ENCODE results near the gene ATM. TPM values are rescaled to one million over a fixed set of nuclear protein-coding genes. Genes with fewer than 3 reads are reported as not detected.
"Not testable (repeated sequence)": the region's sequence is repeated elsewhere in the genome, so short reads cannot be mapped to it uniquely, and the experiment has no call there.

ATM gene
- total RNA-seq, 3 donors from 2014 or later: 21.0 to 26.8 (median 23.5) TPM

DNA sequence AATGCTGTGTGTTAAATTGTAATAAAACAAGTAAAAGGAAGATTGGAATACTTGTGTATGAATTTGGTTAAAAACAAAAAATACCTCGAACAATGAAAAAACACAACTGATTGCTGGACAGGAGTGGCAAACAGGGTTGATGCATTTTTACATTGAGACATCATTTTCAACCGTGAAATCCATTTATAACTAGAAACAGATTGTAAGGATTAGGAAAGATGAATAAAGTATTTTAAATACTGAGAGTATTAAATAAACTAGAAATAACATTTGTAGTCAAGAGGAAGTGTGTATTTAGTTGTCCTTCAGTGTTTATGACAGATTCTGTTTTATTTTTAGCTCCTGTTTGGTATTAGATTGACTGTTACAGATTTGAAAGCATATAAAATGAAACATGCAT, 5.4 kb downstream of the ATM start:
- Mint-ChIP-seq H3K36me3 (ENCODE audit: insufficient read depth) (peaks cover 23% of the 10 kb centered on the region), H3K4me3 (peak overlapping the region; percentile 60), H3K4me1 (ENCODE audit: low read depth) (peaks cover 68% of the 10 kb centered on the region), H3K9me3 (no peaks in the 10 kb centered on the region), H3K27me3 (ENCODE audit: low read depth) (no peaks in the 10 kb centered on the region)
- ATAC-seq (no peak), DNase-seq (no peak)

DNA sequence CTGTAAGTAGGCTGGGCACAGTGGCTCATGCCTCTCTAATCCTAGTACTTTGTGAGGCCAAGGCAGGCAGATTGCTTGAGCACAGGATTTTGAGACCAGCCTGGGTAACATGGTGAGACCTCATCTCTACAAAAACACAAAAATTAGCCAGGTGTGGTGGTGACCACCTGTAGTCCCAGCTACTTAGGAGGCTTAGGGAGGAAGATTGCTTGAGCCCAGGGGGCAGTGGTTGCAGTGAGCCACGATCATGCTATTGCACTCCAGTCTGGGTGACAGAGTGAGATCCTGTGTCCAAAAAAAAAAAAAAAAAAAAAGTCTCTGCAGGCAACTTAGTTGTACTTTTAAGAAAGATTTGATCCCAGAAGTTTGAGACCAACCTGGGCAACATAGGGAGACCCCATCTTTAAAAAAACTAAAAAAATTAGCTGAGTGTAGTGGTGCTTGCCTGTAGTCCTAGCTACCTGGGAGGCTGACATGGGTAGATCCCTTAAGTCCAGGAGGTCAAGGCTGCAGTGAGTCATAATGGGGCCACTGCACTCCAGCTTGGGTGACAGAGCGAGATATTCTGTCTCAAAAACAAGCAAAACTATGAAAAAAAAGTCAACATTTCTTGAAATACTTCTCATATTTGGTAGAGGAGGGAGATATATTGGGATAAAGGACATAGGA, 10.5 kb downstream of the ATM start:
- Mint-ChIP-seq H3K4me1 (ENCODE audit: low read depth) (peaks cover 78% of the 10 kb centered on the region), H3K9me3 (no peaks in the 10 kb centered on the region), H3K27me3 (ENCODE audit: low read depth) (no peaks in the 10 kb centered on the region), H3K36me3 (ENCODE audit: insufficient read depth) (peaks cover 32% of the 10 kb centered on the region), H3K4me3 (no peak overlapping the region)
- no peak for DNase-seq
- no peak for ATAC-seq

DNA sequence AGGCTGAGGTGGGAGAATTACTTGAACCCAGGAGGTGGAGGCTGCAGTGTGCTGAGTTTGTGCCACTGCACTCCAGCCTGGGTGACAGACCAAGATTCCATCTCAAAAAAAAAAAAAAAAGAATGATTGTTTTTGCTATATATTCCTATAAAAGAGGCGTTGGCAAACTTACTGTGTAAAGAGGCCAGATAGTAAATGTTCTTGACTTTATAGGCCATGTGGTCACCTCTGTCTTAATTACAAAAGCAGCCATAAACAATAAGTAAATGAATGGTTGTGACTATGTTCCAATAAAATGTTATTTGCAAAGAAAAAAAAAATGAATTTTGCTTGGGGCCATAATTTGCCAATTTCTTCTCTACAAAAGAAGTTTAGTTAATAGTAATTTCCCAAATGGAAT, 12.3 kb downstream of the ATM start:
- H3K27me3 Mint-ChIP-seq (ENCODE audit: low read depth): no peaks in the 10 kb centered on the region
- DNase-seq: no peak
- no peaks in the 10 kb centered on the region for H3K9me3 Mint-ChIP-seq
- no peak for ATAC-seq
- H3K36me3 Mint-ChIP-seq (ENCODE audit: insufficient read depth): peaks cover 23% of the 10 kb centered on the region
- no peak overlapping the region for H3K4me3 Mint-ChIP-seq
- H3K4me1 Mint-ChIP-seq (ENCODE audit: low read depth): peaks cover 77% of the 10 kb centered on the region

DNA sequence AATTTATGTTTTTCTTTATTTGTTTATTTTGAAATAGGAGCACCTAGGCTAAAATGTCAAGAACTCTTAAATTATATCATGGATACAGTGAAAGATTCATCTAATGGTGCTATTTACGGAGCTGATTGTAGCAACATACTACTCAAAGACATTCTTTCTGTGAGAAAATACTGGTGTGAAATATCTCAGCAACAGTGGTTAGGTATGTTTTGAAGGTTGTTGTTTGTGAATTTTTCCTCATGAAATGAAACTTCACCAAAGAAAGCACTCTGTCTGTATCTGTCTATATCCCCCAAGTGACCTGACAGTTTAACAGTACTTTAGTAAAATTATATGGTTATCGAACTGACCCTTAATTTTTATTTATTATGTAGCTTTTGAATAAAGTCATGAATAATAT, 12.8 kb downstream of the ATM start:
- ATAC-seq (no peak), DNase-seq (no peak)
- Mint-ChIP-seq H3K36me3 (ENCODE audit: insufficient read depth) (peaks cover 25% of the 10 kb centered on the region), H3K27me3 (ENCODE audit: low read depth) (no peaks in the 10 kb centered on the region), H3K4me1 (ENCODE audit: low read depth) (peaks cover 78% of the 10 kb centered on the region), H3K9me3 (no peaks in the 10 kb centered on the region), H3K4me3 (peak overlapping the region; percentile 68)

DNA sequence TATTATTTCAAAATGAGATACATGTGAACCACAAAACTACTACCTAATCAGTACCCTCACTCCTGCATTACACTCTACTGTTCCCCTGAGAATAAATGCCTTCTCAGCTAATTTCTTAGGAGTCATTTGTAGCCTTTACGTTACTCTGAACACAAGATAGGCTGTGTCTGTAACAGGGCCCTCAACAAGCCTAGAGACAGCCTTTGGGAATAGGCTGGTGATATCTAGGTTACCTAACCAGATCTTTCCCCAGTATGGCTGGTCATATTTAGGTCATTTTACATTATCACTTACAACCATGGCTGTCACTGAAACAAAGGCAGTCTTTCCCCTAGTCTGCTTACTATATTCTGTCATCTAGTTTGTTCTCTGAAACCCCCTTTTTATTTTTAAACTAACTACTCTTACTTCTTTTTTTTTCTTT, 14.2 kb downstream of the ATM start:
- H3K4me3 Mint-ChIP-seq: peak overlapping the region; percentile 68
- peaks cover 21% of the 10 kb centered on the region for H3K36me3 Mint-ChIP-seq (ENCODE audit: insufficient read depth)
- DNase-seq (no peak), ATAC-seq (peak; percentile 2 to 19)
- peaks cover 78% of the 10 kb centered on the region for H3K4me1 Mint-ChIP-seq (ENCODE audit: low read depth)
- H3K27me3 Mint-ChIP-seq (ENCODE audit: low read depth): no peaks in the 10 kb centered on the region
- no peaks in the 10 kb centered on the region for H3K9me3 Mint-ChIP-seq

DNA sequence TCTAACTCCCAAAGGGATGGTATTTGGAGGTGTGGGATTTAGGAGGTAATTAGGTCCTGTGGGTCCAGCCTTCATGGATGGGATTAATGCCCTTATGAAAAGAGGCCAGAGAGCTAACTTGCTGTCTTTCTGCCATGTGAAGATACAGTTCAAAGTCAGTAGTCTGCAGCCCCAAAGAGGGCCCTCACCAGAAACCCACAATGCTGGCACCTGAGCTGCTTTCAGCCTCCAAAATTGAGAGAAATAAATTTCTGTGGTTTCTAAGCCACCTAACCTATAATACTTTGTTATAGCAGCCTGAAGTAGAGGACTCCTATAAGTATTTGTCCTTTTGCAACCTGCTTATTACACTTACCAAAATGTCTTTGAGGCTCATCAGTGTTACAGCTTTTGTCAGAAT, 16.2 kb downstream of the ATM start:
- Mint-ChIP-seq H3K4me3 (peak overlapping the region; percentile 19), H3K9me3 (no peaks in the 10 kb centered on the region), H3K4me1 (ENCODE audit: low read depth) (peaks cover 78% of the 10 kb centered on the region), H3K27me3 (ENCODE audit: low read depth) (no peaks in the 10 kb centered on the region), H3K36me3 (ENCODE audit: insufficient read depth) (peaks cover 14% of the 10 kb centered on the region)
- DNase-seq (no peak), ATAC-seq (no peak)

DNA sequence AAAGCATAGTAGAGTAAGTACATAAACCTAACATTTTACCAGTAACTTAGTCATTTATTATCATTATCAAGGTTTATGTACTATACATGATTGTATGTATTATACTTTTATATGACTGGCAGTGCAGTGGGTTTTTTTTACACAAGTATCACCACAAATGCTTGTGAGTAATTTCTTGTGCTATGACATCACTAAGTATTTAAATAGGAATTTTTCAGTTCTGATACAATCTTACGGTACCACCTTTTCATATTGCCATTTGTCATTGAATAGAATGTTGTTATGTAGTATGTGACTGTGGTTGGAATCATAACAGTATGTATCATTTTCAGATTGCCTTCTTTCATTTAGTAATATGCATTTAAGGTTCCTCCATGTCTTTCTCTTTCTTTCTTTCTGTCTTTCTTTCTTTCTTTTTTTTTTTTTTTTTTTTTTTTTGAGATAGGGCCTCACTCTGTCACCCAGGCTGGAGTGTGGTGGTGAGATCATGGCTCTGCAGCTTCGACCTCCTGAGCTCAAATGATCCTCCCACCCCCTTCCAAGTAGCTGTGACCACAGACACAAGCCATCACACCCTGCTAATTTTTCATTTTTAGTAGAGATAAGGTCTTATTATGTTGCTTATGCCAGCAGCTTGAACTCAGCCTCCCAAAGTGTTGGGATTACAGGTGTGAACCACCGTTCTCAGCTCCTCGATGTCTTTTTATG, 18.6 kb downstream of the ATM start:
- Mint-ChIP-seq H3K4me1 (ENCODE audit: low read depth) (peaks cover 75% of the 10 kb centered on the region), H3K4me3 (peak overlapping the region; percentile 50), H3K36me3 (ENCODE audit: insufficient read depth) (peaks cover 16% of the 10 kb centered on the region), H3K9me3 (no peaks in the 10 kb centered on the region), H3K27me3 (ENCODE audit: low read depth) (no peaks in the 10 kb centered on the region)
- peak; percentile 74 to 79 for ATAC-seq
- DNase-seq: no peak

DNA sequence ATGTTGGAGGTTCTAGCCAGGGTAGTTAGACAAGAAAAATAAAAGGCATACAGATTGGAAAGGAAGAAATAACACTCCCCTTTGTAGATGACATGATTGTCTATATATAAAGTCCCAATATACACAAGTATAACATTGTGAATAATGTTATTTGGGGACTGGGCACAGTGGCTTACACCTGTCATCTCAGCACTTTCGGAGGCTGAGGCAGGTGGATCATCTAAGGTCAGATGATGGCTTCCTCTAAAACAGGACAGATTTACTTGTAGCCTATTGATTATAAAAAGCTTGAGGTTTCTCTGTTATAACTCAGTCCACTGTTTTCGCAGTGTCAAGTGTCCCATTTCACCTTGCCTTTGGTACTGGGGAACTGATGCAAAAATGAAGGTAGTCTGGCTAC, 19.6 kb downstream of the ATM start:
- DNase-seq (no peak), ATAC-seq (no peak)
- peak overlapping the region; percentile 50 for H3K4me3 Mint-ChIP-seq
- peaks cover 74% of the 10 kb centered on the region for H3K4me1 Mint-ChIP-seq (ENCODE audit: low read depth)
- peaks cover 17% of the 10 kb centered on the region for H3K36me3 Mint-ChIP-seq (ENCODE audit: insufficient read depth)
- no peaks in the 10 kb centered on the region for H3K9me3 Mint-ChIP-seq
- H3K27me3 Mint-ChIP-seq (ENCODE audit: low read depth): no peaks in the 10 kb centered on the region

DNA sequence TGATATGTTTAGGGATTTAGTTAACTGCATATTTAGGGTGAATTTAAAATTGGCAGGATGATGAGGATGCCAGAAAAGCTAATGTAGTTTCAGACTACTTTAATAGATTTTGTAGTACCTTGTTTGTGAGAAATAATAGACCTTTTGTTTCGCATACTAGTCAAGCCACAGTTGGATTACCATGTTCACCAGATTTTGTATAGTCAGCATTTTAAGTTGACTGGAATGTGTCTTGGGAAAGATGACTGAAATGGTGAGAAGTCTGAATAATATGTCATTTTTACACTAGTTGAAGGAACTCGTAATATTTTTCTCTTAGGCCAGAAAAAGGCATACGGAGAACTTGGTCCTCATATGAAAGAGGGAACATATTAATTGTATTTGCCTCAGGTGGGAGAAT, 23.4 kb downstream of the ATM start:
- Mint-ChIP-seq H3K9me3 (no peaks in the 10 kb centered on the region), H3K4me1 (ENCODE audit: low read depth) (peaks cover 64% of the 10 kb centered on the region), H3K27me3 (ENCODE audit: low read depth) (no peaks in the 10 kb centered on the region), H3K36me3 (ENCODE audit: insufficient read depth) (peaks cover 35% of the 10 kb centered on the region), H3K4me3 (no peak overlapping the region)
- DNase-seq (no peak), ATAC-seq (no peak)

DNA sequence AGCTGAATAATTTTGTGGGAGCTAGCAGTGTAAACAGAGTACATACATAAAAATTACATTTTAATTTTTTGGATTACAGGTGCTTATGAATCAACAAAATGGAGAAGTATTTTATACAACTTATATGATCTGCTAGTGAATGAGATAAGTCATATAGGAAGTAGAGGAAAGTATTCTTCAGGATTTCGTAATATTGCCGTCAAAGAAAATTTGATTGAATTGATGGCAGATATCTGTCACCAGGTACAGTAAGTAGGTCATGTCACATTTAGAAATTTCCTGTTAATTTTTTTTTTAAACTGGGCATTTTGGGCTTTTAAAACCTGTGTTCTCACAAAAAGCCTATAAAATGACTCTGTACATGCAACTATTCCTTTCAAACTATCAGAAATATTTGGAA, 24.0 kb downstream of the ATM start:
- Mint-ChIP-seq H3K4me1 (ENCODE audit: low read depth) (peaks cover 64% of the 10 kb centered on the region), H3K9me3 (no peaks in the 10 kb centered on the region), H3K27me3 (ENCODE audit: low read depth) (no peaks in the 10 kb centered on the region), H3K36me3 (ENCODE audit: insufficient read depth) (peaks cover 39% of the 10 kb centered on the region), H3K4me3 (no peak overlapping the region)
- DNase-seq (no peak), ATAC-seq (no peak)

DNA sequence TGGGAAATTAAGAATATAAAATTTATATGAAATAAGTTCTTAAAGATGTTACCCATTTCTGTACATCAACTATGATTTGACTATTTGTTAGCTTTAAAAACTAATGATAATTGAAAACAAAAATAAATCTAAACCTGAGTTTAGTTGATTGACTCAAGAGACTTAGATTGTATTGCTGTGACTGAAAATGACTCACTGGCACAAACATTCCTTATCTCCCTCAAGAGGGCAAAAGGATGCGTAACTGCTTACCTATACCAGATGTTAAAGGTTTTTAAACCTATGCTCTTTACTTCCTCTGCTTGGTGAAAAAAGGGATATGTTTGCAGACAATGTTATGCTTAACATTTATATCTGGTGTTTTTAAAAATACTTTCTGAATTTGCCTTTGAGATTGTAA, 30.3 kb downstream of the ATM start:
- H3K4me3 Mint-ChIP-seq: no peak overlapping the region
- peak; percentile 37 to 43 for ATAC-seq
- no peaks in the 10 kb centered on the region for H3K27me3 Mint-ChIP-seq (ENCODE audit: low read depth)
- peaks cover 38% of the 10 kb centered on the region for H3K4me1 Mint-ChIP-seq (ENCODE audit: low read depth)
- no peaks in the 10 kb centered on the region for H3K9me3 Mint-ChIP-seq
- peaks cover 42% of the 10 kb centered on the region for H3K36me3 Mint-ChIP-seq (ENCODE audit: insufficient read depth)
- no peak for DNase-seq

DNA sequence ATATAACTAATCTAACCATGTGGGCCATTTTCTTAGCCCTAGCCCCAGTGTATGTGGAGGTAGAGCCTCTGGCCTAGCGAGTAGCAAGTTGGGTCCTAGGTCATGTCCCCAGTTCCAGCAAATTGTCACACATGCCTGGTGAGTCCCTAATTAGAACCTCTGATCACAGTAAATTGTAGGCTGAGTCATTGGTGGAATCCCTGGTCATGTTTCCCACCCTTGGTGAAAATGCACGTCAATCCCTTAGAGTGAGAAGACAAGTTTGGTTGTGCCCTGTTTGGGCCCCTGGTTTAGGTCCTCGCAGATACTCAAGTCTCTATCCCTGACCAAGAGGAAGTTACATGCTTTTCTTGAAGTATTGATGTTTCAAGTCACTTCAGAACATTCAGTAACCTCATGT, 46.7 kb downstream of the ATM start:
- no peak overlapping the region for H3K4me3 Mint-ChIP-seq
- peaks cover 11% of the 10 kb centered on the region for H3K9me3 Mint-ChIP-seq
- ATAC-seq (no peak), DNase-seq (no peak)
- peaks cover 21% of the 10 kb centered on the region for H3K4me1 Mint-ChIP-seq (ENCODE audit: low read depth)
- H3K36me3 Mint-ChIP-seq (ENCODE audit: insufficient read depth): peaks cover 42% of the 10 kb centered on the region
- H3K27me3 Mint-ChIP-seq (ENCODE audit: low read depth): no peaks in the 10 kb centered on the region

DNA sequence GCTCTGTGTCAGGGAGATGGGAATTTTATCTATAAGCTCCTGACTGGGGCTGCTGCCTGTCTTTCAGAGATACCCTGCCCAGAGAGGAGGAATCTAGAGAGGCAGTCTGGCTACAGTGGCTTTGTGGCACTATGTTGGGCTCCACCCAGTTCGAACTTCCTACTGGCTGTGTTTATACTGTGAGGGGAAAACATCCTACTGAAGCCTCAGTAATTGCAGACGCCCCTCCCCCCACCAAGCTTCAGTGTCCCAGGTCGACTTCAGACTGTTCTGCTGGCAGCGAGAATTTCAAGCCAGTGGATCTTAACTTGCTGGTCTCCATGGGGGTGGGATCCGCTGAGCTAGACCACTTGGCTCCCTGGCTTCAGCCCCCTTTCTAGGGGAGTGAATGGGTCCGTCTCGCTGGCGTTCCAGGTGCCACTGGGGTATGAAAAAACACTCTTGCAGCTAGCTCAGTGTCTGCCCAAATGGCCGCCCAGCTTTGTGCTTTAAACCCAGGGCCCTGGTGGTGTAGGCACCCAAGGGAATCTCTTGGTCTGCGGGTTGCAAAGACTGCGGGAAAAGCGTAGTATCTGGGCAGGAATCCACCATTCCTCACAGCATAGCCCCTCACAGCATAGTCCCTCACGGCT, 54.2 kb downstream of the ATM start:
- not testable (repeated sequence) for H3K27me3 Mint-ChIP-seq (ENCODE audit: low read depth); H3K4me3 Mint-ChIP-seq; DNase-seq; ATAC-seq
- peaks cover 17% of the 10 kb centered on the region for H3K9me3 Mint-ChIP-seq
- peaks cover 58% of the 10 kb centered on the region for H3K36me3 Mint-ChIP-seq (ENCODE audit: insufficient read depth)
- H3K4me1 Mint-ChIP-seq (ENCODE audit: low read depth): peaks cover 53% of the 10 kb centered on the region

DNA sequence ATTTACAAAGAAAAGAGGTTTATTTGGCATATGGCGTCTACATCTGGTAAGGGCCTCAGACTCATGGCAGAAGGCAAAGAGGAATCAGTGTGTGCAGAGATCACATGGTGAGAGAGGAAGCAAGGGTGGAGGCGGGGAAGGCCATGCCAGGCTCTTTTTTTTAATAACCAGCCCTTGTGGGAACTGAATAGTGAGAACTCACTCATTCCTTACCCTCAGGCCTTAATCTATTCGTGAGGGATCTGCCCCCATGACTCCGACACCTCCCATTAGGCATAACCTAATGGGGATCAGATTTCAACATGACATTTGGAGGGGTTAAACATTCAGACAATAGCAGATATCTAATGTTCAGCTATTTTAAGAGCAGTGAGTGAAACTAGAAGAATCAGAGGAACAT, 55.7 kb downstream of the ATM start:
- peaks cover 50% of the 10 kb centered on the region for H3K36me3 Mint-ChIP-seq (ENCODE audit: insufficient read depth)
- H3K4me1 Mint-ChIP-seq (ENCODE audit: low read depth): peaks cover 52% of the 10 kb centered on the region
- no peak overlapping the region for H3K4me3 Mint-ChIP-seq
- DNase-seq (no peak), ATAC-seq (peak in 1 of 2 donors; percentile 23)
- peaks cover 15% of the 10 kb centered on the region for H3K9me3 Mint-ChIP-seq
- no peaks in the 10 kb centered on the region for H3K27me3 Mint-ChIP-seq (ENCODE audit: low read depth)

DNA sequence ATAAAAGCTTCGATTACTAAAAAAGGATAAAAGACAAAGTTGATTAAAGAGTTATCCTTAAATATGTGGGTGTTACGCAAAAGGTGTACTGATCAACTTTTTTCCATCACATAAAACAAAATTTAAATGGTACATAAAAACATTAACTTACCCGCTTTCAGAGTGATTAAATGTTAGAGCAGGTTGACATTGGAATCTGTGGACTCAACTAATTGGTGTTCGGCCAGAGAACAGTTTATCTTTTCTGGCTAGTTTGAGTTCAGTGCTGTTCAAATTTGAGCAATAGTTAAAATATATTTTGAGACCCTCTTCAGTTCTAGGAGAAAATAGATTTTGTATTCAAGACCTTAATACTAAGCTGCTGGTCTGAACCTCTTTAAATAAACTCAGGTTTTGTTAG, 56.1 kb downstream of the ATM start:
- Mint-ChIP-seq H3K4me3 (no peak overlapping the region), H3K27me3 (ENCODE audit: low read depth) (no peaks in the 10 kb centered on the region), H3K36me3 (ENCODE audit: insufficient read depth) (peaks cover 46% of the 10 kb centered on the region), H3K9me3 (peaks cover 12% of the 10 kb centered on the region), H3K4me1 (ENCODE audit: low read depth) (peaks cover 51% of the 10 kb centered on the region)
- DNase-seq: no peak
- no peak for ATAC-seq
